Left hindlimb (tissue), 1 donor: ENCODE measurements around the gene HMGCS1.
"Not testable (repeated sequence)": the region's sequence is repeated elsewhere in the genome, so short reads cannot be mapped to it uniquely, and the experiment has no call there.

ENCODE experiments used
- DNase-seq: peaks from one replicate; pipeline ENCODE4 v3.0.0-alpha.2; 2018

The HMGCS1 gene

GRCh38 chr5:43312076-43312661, 1.0 kb downstream of the HMGCS1 start:
- DNase-seq, result no peak

GRCh38 chr5:43309637-43310036, 3.6 kb downstream of the HMGCS1 start:
- no peak for DNase-seq

GRCh38 chr5:43309122-43309521, 4.1 kb downstream of the HMGCS1 start:
- no peak for DNase-seq

- not testable (repeated sequence) for DNase-seq
Measured at GRCh38 chr5:43306954-43307353, 6.3 kb downstream of the HMGCS1 start.

GRCh38 chr5:43305948-43306565, 7.2 kb downstream of the HMGCS1 start:
- no peak for DNase-seq

GRCh38 chr5:43304525-43304924, 8.7 kb downstream of the HMGCS1 start:
- DNase-seq, result no peak

- DNase-seq, result no peak
Measured at GRCh38 chr5:43303242-43303641, 10.0 kb downstream of the HMGCS1 start.

- DNase-seq, result no peak
Measured at GRCh38 chr5:43302481-43302880, 10.7 kb downstream of the HMGCS1 start.

- DNase-seq, result no peak
Measured at GRCh38 chr5:43301653-43302091, 11.5 kb downstream of the HMGCS1 start.

- no peak for DNase-seq
Measured at GRCh38 chr5:43300112-43300511, 13.1 kb downstream of the HMGCS1 start.

- no peak for DNase-seq
Measured at GRCh38 chr5:43298443-43298842, 14.8 kb downstream of the HMGCS1 start.

- DNase-seq, result no peak
Measured at GRCh38 chr5:43296835-43297234, 16.4 kb downstream of the HMGCS1 start.

GRCh38 chr5:43295202-43295601, 18.0 kb downstream of the HMGCS1 start:
- no peak for DNase-seq

GRCh38 chr5:43294226-43294625, 19.0 kb downstream of the HMGCS1 start:
- no peak for DNase-seq

- DNase-seq, result no peak
Measured at GRCh38 chr5:43290726-43291125, 22.5 kb downstream of the HMGCS1 start.

- DNase-seq, result no peak
Measured at GRCh38 chr5:43288269-43288831, 24.9 kb downstream of the HMGCS1 start.

GRCh38 chr5:43287493-43287892, 25.7 kb downstream of the HMGCS1 start:
- DNase-seq, result no peak

- DNase-seq, result no peak
Measured at GRCh38 chr5:43286623-43287022, 26.6 kb downstream of the HMGCS1 start.

- no peak for DNase-seq
Measured at GRCh38 chr5:43281840-43282658, 31.2 kb downstream of the HMGCS1 start.

- DNase-seq, result no peak
Measured at GRCh38 chr5:43279548-43280274, 33.5 kb downstream of the HMGCS1 start.

- DNase-seq, result no peak
Measured at GRCh38 chr5:43275391-43275790, 37.8 kb downstream of the HMGCS1 start.

GRCh38 chr5:43274435-43275114, 38.6 kb downstream of the HMGCS1 start:
- no peak for DNase-seq
